GM13976 (cell line): Measurements from ENCODE around the gene A3GALT2.

Source experiments
- DNase-seq: peaks from one replicate; pipeline ENCODE4 v3.0.0; 2012; ENCODE audit warnings: low spot score
- CTCF ChIP-seq: IDR thresholded peaks from 2 replicates; pipeline ENCODE4 v1.5.1; 2012; ENCODE audit warnings: borderline replicate concordance, mild to moderate bottlenecking; ENCODE audit not compliant: insufficient read depth; ENCODE audit errors: extremely low read depth, missing control alignments, control extremely low read depth
- in situ Hi-C: fragments of 300-500 bp; cut with MboI; formaldehyde crosslinking; loops from one replicate; pipeline ENCODE4 v1.12.0; 2022; ENCODE audit warnings: low sequenced_read_pairs, mixed read lengths, inconsistent platforms; ENCODE audit not compliant: unreplicated experiment

Gene A3GALT2

GRCh38 chr1:33267468-33268205, 53.3 kb downstream of the A3GALT2 start:
- TF ChIP-seq CTCF = no peak
- DNase-seq = no peak
- in situ Hi-C loops = no loop called here

GRCh38 chr1:33266766-33267165, 54.1 kb downstream of the A3GALT2 start:
- no peak for DNase-seq
- in situ Hi-C loops = no loop called here
- TF ChIP-seq CTCF = no peak

- no peak for TF ChIP-seq CTCF
- DNase-seq = no peak
- in situ Hi-C loops = no loop called here
Measured at GRCh38 chr1:33265780-33266605, 54.9 kb downstream of the A3GALT2 start.

GRCh38 chr1:33263890-33264504, 56.9 kb downstream of the A3GALT2 start:
- in situ Hi-C loops = no loop called here
- no peak for TF ChIP-seq CTCF
- no peak for DNase-seq

GRCh38 chr1:33261344-33261743, 59.6 kb downstream of the A3GALT2 start:
- no peak for TF ChIP-seq CTCF
- in situ Hi-C loops = no loop called here
- no peak for DNase-seq

- no peak for TF ChIP-seq CTCF
- no peak for DNase-seq
- in situ Hi-C loops = no loop called here
Measured at GRCh38 chr1:33260439-33260838, 60.5 kb downstream of the A3GALT2 start.
